Measurements from ENCODE around the gene COX6A1. TPM values are rescaled to one million over a fixed set of nuclear protein-coding genes. Genes with fewer than 3 reads are reported as not detected.

COX6A1 gene
- total RNA-seq, 1 donor from 2014 or later = 296 TPM

DNA sequence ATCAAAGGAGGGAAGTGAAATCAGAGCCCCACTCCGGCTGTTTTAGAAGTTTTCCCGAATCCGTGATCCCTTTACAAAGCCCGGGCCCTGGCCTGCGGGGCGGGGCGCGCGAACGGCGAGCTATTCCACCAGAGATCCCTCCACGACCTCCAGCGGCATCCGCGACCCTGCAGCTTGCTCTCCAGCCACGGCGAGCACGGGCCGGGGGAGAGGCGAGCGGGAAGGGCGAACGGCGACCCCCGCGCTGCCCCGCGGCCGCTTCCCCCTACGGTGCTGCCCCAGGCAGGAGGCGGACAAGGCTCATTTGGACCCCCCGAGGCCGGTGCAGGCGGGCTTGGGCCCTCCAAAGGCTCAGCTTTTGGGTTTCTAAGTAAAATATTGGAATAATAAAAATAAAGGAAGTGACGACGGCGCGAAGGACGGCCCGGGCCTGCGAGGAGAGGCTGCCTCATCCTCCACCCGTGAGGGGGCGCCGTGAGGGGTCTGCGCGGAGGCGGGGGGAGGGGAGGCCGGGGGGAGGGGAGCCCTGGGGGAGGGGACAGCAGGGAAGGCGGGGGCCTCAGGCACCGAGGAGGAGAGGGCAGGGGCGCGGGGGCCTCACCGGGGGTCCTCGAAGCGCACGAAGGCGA, 31.0 kb downstream of the COX6A1 start:
- Mint-ChIP-seq H3K27me3 (ENCODE audit: insufficient read depth, low read depth) (peaks cover 4% of the 10 kb centered on the region), H3K4me1 (peaks cover 41% of the 10 kb centered on the region), H3K36me3 (peaks cover 17% of the 10 kb centered on the region), H3K4me3 (peak overlapping the region; percentile 91), H3K9me3 (no peaks in the 10 kb centered on the region), H3K27ac (peak overlapping the region; percentile 74)
- H3K4me1 ChIP-seq = peaks cover 4% of the 10 kb centered on the region
- H3K79me2 ChIP-seq (ENCODE audit: low read depth) = peaks cover 75% of the 10 kb centered on the region
- peak overlapping the region; percentile 98 for H3K4me3 ChIP-seq
- H3K9ac ChIP-seq = peak overlapping the region; percentile 83
- no peak for DNase-seq (ENCODE audit: low spot score)
- no peak for TF ChIP-seq EZH2phosphoT487 (IDR thresholded peaks at IDR 0.05)
- TF ChIP-seq CTCF (IDR thresholded peaks at IDR 0.05) = peak; percentile 23
- H3K4me2 ChIP-seq = peak overlapping the region; percentile 89
- H3K9me3 ChIP-seq (ENCODE audit: low read depth) = no peaks in the 10 kb centered on the region
- H3K27me3 ChIP-seq = no peaks in the 10 kb centered on the region
- peaks cover 6% of the 10 kb centered on the region for H3K36me3 ChIP-seq
- peaks cover 49% of the 10 kb centered on the region for H4K20me1 ChIP-seq (ENCODE audit: low read depth)
- H2AFZ ChIP-seq (replicated peaks) = no peak overlapping the region
- peaks cover 30% of the 10 kb centered on the region for H3F3A ChIP-seq (ENCODE audit: low read depth)
- peak overlapping the region; percentile 32 for H3K27ac ChIP-seq

DNA sequence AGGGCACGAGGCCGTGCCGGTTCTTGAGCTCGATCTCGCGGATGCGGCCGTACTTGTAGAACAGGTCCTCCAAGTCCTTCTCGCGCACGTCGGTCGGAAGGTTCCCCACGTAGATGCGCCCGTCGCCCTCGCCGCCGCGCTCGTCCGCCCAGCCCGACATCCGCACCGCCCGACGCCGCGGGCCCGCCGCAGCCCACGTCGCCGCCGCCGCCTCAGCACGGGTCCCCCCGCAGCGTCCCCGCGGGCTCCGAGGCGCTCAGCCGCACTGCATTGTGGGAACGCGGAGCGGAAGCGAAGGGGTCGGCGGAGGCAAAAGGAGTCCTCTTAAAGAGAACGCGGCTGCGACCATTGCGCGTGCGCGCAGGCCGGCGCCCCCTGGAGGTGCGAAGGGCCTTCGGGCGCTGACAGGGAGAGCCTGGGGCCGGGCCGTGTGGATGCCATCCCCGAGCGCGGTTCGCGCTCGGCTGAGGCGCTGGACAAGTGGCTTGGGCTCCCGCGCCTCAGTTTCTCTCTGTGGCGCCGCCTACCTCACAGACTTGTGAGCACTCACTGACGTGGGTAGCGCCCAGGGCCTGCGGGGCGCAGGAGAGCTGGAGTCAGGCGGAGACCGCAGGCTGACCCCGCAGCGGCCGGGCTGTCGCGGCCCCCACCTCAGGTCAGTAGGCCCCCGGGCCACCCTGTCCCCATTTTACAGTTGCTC, 31.7 kb downstream of the COX6A1 start, which contains the start of gene SRSF9:
Gene SRSF9, minus strand, starts transcription at position 299 of the 700 bp plus-strand sequence. Its CDS starts 139 bp downstream, at position 160.
- TF ChIP-seq CTCF (IDR thresholded peaks at IDR 0.05) (peak; percentile 86), EZH2 (IDR thresholded peaks at IDR 0.05) (no peak)
- H3F3A ChIP-seq (ENCODE audit: low read depth) = peaks cover 25% of the 10 kb centered on the region
- H3K4me1 ChIP-seq = peaks cover 4% of the 10 kb centered on the region
- H4K20me1 ChIP-seq (ENCODE audit: low read depth) = peaks cover 44% of the 10 kb centered on the region
- Mint-ChIP-seq H3K27ac (peak within 1 kb of the TSS; percentile 74), H3K9me3 (no peaks in the 10 kb centered on the region), H3K36me3 (peaks cover 14% of the 10 kb centered on the region), H3K27me3 (ENCODE audit: insufficient read depth, low read depth) (peaks cover 3% of the 10 kb centered on the region), H3K4me1 (peaks cover 46% of the 10 kb centered on the region), H3K4me3 (peak within 1 kb of the TSS; percentile 91)
- peak within 1 kb of the TSS; percentile 83 for H3K9ac ChIP-seq
- no peaks in the 10 kb centered on the region for H3K9me3 ChIP-seq (ENCODE audit: low read depth)
- peak within 1 kb of the TSS; percentile 89 for H3K4me2 ChIP-seq
- peaks cover under 1% of the 10 kb centered on the region for H3K36me3 ChIP-seq
- H3K79me2 ChIP-seq (ENCODE audit: low read depth) = peaks cover 69% of the 10 kb centered on the region
- H3K27me3 ChIP-seq = no peaks in the 10 kb centered on the region
- peak within 1 kb of the TSS; percentile 88 for H2AFZ ChIP-seq (replicated peaks)
- H3K4me3 ChIP-seq = peak within 1 kb of the TSS; percentile 98
- peak within 1 kb of the TSS; percentile 32 for H3K27ac ChIP-seq
- peak; percentile 99 for DNase-seq (ENCODE audit: low spot score)

- TF ChIP-seq CTCF (IDR thresholded peaks at IDR 0.05) (no peak), EZH2 (IDR thresholded peaks at IDR 0.05) (no peak), EZH2phosphoT487 (IDR thresholded peaks at IDR 0.05) (no peak)
- H3K4me1 Mint-ChIP-seq = peaks cover 49% of the 10 kb centered on the region
- peak overlapping the region; percentile 68 for H3K27ac Mint-ChIP-seq
- peak overlapping the region; percentile 89 for H3K4me2 ChIP-seq
- peaks cover 20% of the 10 kb centered on the region for H3F3A ChIP-seq (ENCODE audit: low read depth)
- no peaks in the 10 kb centered on the region for H3K27me3 ChIP-seq
- peak; percentile 59 for DNase-seq (ENCODE audit: low spot score)
- H3K4me3 Mint-ChIP-seq = peak overlapping the region; percentile 91
- peak overlapping the region; percentile 98 for H3K4me3 ChIP-seq
- peaks cover 3% of the 10 kb centered on the region for H3K27me3 Mint-ChIP-seq (ENCODE audit: insufficient read depth, low read depth)
- peaks cover 38% of the 10 kb centered on the region for H4K20me1 ChIP-seq (ENCODE audit: low read depth)
- H3K36me3 ChIP-seq = no peaks in the 10 kb centered on the region
- no peaks in the 10 kb centered on the region for H3K9me3 ChIP-seq (ENCODE audit: low read depth)
- peak overlapping the region; percentile 88 for H2AFZ ChIP-seq (replicated peaks)
- peaks cover 11% of the 10 kb centered on the region for H3K36me3 Mint-ChIP-seq
- no peaks in the 10 kb centered on the region for H3K9me3 Mint-ChIP-seq
- peaks cover 63% of the 10 kb centered on the region for H3K79me2 ChIP-seq (ENCODE audit: low read depth)
- H3K9ac ChIP-seq = peak overlapping the region; percentile 24
- H3K4me1 ChIP-seq = peaks cover 4% of the 10 kb centered on the region
- H3K27ac ChIP-seq = no peak overlapping the region
Observed at GRCh38 chr12:120470150-120470784, 32.4 kb downstream of the COX6A1 start.

Data from neural progenitor cell (in vitro differentiated cells).